Natural killer cell (primary cell): Measurements from ENCODE around the gene NAA11. TPM values are rescaled to one million over a fixed set of nuclear protein-coding genes. Genes with fewer than 3 reads are reported as not detected.

Source experiments
- ATAC-seq, 3 donors: fragments of 150-1000 bp in 2 of 3; fragments of 200-7000 bp in 1 of 3; cut with Tn5 transposase; 1 replicate in 1 of 3; 2 replicates in 2 of 3; pipeline ENCODE4 v1.10.0; 2021; ENCODE audit warnings: mild to moderate bottlenecking in 2 of 3, moderate library complexity in 2 of 3
- DNase-seq, 2 donors: peaks; one replicate each; pipeline versions ENCODE4 v3.0.0 to v3.0.0-alpha.2; 2013 to 2021; ENCODE audit warnings: mixed read lengths in 1 of 2
- H3K27ac ChIP-seq: one replicate; pipeline ENCODE4 v1.5.1; 2013; ENCODE audit warnings: mild to moderate bottlenecking, low read length
- H3K27me3 ChIP-seq: one replicate; pipeline ENCODE4 v1.6.1; 2013; ENCODE audit warnings: low read length; ENCODE audit not compliant: control insufficient read depth, insufficient read depth
- H3K36me3 ChIP-seq: one replicate; pipeline ENCODE4 v1.6.1; 2013; ENCODE audit warnings: low read length; ENCODE audit not compliant: control insufficient read depth, insufficient read depth
- H3K4me1 ChIP-seq: one replicate; pipeline ENCODE4 v1.6.1; 2013; ENCODE audit warnings: low read length; ENCODE audit not compliant: control insufficient read depth, insufficient read depth
- H3K4me3 ChIP-seq: one replicate; pipeline ENCODE4 v1.5.1; 2013; ENCODE audit warnings: low read length
- H3K9me3 ChIP-seq: one replicate; pipeline ENCODE4 v1.6.1; 2013; ENCODE audit warnings: low read length; ENCODE audit not compliant: control insufficient read depth, insufficient read depth
- H3K27ac Mint-ChIP-seq, 2 donors: one replicate each; pipeline ENCODE4 v1.8.0; 2022; ENCODE audit warnings: mild to moderate bottlenecking in 2 of 2, mixed read lengths in 2 of 2, moderate library complexity in 1 of 2
- H3K27me3 Mint-ChIP-seq, 2 donors: one replicate each; pipeline ENCODE4 v1.8.0; 2022; ENCODE audit warnings: low read depth in 2 of 2, mixed read lengths in 2 of 2
- H3K36me3 Mint-ChIP-seq: one replicate; pipeline ENCODE4 v1.8.0; 2022; ENCODE audit warnings: mixed read lengths
- H3K4me1 Mint-ChIP-seq, 2 donors: one replicate each; pipeline ENCODE4 v1.8.0; 2022; ENCODE audit warnings: mixed read lengths in 2 of 2
- H3K4me3 Mint-ChIP-seq: one replicate; pipeline ENCODE4 v1.8.0; 2022; ENCODE audit warnings: mild to moderate bottlenecking, moderate library complexity, mixed read lengths
- H3K9me3 Mint-ChIP-seq, 2 donors: one replicate each; pipeline ENCODE4 v1.8.0; 2022; ENCODE audit warnings: mixed read lengths in 2 of 2
- WGBS: methylation state at CpG from one replicate; pipeline ENCODE4 v1.1.7; 2013; ENCODE audit warnings: missing lambda C conversion rate; ENCODE audit not compliant: insufficient coverage; 5-methylcytosine and 5-hydroxymethylcytosine counted together
- intact Hi-C: fragments of 100-400 bp; cut with micrococcal nuclease; formaldehyde crosslinking; loops from one replicate; pipeline ENCODE4 v1.14.2; 2022
- total RNA-seq, 4 donors: library from RNA; stranded (reverse); fragments of 120-200 nt in 1 of 4; gene quantifications; one replicate each; pipeline versions ENCODE4 v1.2.3 to v1.2.4, GENCODE V29; 2013 to 2022
- TF ChIP-seq, protein P1 (sequence below): fragments of 200-600 bp; IDR thresholded peaks from one replicate; pipeline ENCODE4 v1.8.0; 2022; ENCODE audit warnings: antibody characterized with exemption

The NAA11 gene
- total RNA-seq, 3 donors from 2014 or later (not counting 1 experiment from before 2014, with no cell fraction given), result not detected

DNA sequence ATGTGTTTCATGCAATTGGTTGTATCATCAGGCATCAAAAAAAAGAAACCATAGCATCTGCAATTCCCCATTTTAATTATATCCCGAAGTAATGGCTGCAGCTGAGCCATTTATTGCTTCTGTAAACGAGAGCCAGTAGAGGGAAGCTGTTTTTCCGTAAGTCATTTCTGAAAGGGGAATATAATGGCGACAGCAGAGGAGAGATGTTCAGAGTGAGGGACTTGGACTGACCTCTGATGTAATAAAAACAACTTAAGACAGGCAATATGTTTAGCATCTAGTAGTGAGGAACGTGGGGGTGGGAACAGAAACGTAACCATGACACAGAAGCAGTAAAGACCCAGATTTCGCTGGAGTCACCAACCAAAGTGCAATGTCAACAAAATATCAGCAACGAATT lies 31.5 kb upstream of the NAA11 start:
- Histone ChIP-seq H3K27ac (no peak overlapping the region), H3K27me3 (no peaks in the 10 kb centered on the region), H3K36me3 (no peaks in the 10 kb centered on the region), H3K9me3 (no peaks in the 10 kb centered on the region), H3K4me1 (no peaks in the 10 kb centered on the region), H3K4me3 (no peak overlapping the region)
- H3K4me3 Mint-ChIP-seq, result no peak overlapping the region
- intact Hi-C loops, result no loop called here
- WGBS, result 84% methylated on average over 6 of the region's 8 CpGs
- no peaks in the 10 kb centered on the region for H3K27me3 Mint-ChIP-seq
- no peaks in the 10 kb centered on the region for H3K4me1 Mint-ChIP-seq
- H3K27ac Mint-ChIP-seq, result no peak overlapping the region
- H3K36me3 Mint-ChIP-seq, result no peaks in the 10 kb centered on the region
- TF ChIP-seq, protein P1, sequence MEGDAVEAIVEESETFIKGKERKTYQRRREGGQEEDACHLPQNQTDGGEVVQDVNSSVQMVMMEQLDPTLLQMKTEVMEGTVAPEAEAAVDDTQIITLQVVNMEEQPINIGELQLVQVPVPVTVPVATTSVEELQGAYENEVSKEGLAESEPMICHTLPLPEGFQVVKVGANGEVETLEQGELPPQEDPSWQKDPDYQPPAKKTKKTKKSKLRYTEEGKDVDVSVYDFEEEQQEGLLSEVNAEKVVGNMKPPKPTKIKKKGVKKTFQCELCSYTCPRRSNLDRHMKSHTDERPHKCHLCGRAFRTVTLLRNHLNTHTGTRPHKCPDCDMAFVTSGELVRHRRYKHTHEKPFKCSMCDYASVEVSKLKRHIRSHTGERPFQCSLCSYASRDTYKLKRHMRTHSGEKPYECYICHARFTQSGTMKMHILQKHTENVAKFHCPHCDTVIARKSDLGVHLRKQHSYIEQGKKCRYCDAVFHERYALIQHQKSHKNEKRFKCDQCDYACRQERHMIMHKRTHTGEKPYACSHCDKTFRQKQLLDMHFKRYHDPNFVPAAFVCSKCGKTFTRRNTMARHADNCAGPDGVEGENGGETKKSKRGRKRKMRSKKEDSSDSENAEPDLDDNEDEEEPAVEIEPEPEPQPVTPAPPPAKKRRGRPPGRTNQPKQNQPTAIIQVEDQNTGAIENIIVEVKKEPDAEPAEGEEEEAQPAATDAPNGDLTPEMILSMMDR, result no peak
- no peak for DNase-seq
- peaks cover 0 to 3% of the 10 kb centered on the region in 2 donors for H3K9me3 Mint-ChIP-seq
- no peak for ATAC-seq

DNA sequence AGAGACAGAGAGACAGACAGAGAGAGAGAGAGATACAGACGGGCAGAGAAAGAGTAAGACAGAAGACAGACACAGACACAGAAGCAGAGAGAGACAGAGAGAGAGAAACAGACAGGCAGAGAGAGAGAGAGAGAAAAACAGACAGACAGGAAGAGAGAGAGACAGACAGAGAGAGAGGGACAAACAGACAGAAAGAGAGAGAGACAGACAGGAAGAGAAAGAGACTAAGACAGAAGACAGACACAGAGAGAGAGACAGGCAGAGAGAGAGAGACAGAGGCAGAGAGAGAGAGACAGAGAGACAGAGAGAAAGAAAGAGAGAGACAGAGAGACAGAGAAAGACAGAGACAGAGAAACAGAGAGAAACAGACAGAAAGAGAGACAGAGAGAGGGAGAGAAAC lies 27.2 kb upstream of the NAA11 start:
- no peaks in the 10 kb centered on the region for H3K4me1 Mint-ChIP-seq
- WGBS, result 80% methylated on average over 1 of the region's 1 CpG
- TF ChIP-seq, protein P1, result no peak
- no peak overlapping the region for H3K27ac Mint-ChIP-seq
- no peaks in the 10 kb centered on the region for H3K9me3 ChIP-seq
- H3K36me3 Mint-ChIP-seq, result peaks cover 9% of the 10 kb centered on the region
- H3K4me3 ChIP-seq, result no peak overlapping the region
- no peaks in the 10 kb centered on the region for H3K27me3 Mint-ChIP-seq
- no peaks in the 10 kb centered on the region for H3K27me3 ChIP-seq
- H3K27ac ChIP-seq, result no peak overlapping the region
- H3K4me3 Mint-ChIP-seq, result no peak overlapping the region
- H3K36me3 ChIP-seq, result no peaks in the 10 kb centered on the region
- peaks cover 2 to 7% of the 10 kb centered on the region in 2 donors for H3K9me3 Mint-ChIP-seq
- H3K4me1 ChIP-seq, result no peaks in the 10 kb centered on the region
- DNase-seq (no peak), ATAC-seq (no peak)
- intact Hi-C loops, result no loop called here

DNA sequence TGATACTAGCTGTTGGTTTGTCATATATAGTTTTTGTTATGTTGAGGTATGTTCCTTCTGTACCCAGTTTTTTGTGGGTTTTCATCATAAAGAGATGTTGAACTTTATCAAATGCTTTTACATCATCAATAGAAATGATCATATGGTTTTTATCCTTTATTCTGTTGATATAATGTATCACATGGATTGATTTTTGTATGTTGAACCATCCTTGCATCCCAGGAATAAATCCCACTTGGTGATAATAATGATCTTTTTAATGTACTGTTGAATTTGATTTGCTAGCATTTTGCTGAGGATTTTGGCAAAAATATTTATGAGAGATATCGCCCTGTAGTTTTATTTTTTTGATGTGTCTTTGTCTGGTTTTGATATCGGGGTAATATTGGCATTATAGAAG lies 22.5 kb upstream of the NAA11 start:
- H3K36me3 Mint-ChIP-seq, result peaks cover 10% of the 10 kb centered on the region
- peaks cover 10 to 12% of the 10 kb centered on the region in 2 donors for H3K9me3 Mint-ChIP-seq
- H3K27ac Mint-ChIP-seq, result no peak overlapping the region
- Histone ChIP-seq H3K4me1 (no peaks in the 10 kb centered on the region), H3K36me3 (no peaks in the 10 kb centered on the region), H3K9me3 (peaks cover 5% of the 10 kb centered on the region), H3K4me3 (no peak overlapping the region), H3K27me3 (no peaks in the 10 kb centered on the region), H3K27ac (no peak overlapping the region)
- ATAC-seq, result no peak
- WGBS, result 83% methylated on average over 1 of the region's 2 CpGs
- no peaks in the 10 kb centered on the region for H3K27me3 Mint-ChIP-seq
- DNase-seq, result no peak
- intact Hi-C loops, result no loop called here
- TF ChIP-seq, protein P1, result no peak
- no peaks in the 10 kb centered on the region for H3K4me1 Mint-ChIP-seq
- H3K4me3 Mint-ChIP-seq, result no peak overlapping the region

DNA sequence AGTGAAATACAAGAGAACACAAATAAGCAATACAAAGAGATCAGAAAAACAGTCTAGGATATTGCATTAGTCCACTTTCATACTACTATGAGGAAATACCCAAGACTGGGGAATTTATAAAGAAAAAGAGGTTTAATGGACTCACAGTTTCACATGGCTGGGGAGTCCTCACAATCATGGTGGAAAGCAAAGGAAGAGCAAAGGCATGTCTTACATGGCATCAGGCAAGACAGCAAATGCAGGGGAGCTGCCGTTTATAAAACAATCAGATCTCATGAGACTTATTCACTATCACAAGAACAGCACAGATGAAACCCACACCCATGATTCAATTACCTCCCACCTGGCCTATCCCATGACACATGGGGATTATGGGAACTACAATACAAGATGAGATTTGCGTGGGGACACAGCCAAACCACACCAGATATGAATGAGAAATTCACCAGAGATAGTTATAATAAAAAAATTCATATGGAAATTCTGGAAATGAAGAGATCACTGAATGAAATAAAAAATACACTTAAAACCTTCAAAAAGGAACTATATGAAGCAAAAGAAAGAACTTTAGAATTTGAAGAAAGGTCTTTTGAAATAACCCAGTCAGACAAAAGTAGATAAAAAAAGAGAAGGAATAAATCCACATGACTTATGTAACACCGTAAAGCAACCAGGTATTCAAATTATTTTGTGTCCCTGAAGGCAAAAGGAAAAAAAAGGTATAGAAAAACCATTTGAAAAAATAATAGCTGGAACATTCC lies 16.2 kb upstream of the NAA11 start:
- Histone ChIP-seq H3K36me3 (no peaks in the 10 kb centered on the region), H3K27me3 (no peaks in the 10 kb centered on the region), H3K4me1 (no peaks in the 10 kb centered on the region), H3K9me3 (peaks cover 8% of the 10 kb centered on the region), H3K27ac (no peak overlapping the region), H3K4me3 (no peak overlapping the region)
- no peak overlapping the region for H3K4me3 Mint-ChIP-seq
- H3K9me3 Mint-ChIP-seq, result peaks cover 15 to 21% of the 10 kb centered on the region in 2 donors
- no peak overlapping the region for H3K27ac Mint-ChIP-seq
- H3K4me1 Mint-ChIP-seq, result no peaks in the 10 kb centered on the region
- TF ChIP-seq, protein P1, result no peak
- ATAC-seq, result no peak
- no peaks in the 10 kb centered on the region for H3K27me3 Mint-ChIP-seq
- H3K36me3 Mint-ChIP-seq, result peaks cover 9% of the 10 kb centered on the region
- no peak for DNase-seq
- WGBS, result 96% methylated on average over 2 of the region's 3 CpGs
- intact Hi-C loops, result no loop called here
